GM23338 (cell line): ENCODE measurements around the gene DACH1.

Source experiments
- CTCF ChIP-seq, 2 experiments: fragments of 200-600 bp in 1 of 2; sonication (generic) in 1 of 2; conservative IDR thresholded peaks; 2 replicates each; pipeline versions ENCODE4 v1.5.1 to v1.6.1; 2016 to 2017; ENCODE audit warnings: antibody characterized with exemption in 2 of 2, low read depth in 2 of 2, mild to moderate bottlenecking in 2 of 2, moderate library complexity in 1 of 2
- REST ChIP-seq: IDR thresholded peaks from one replicate; pipeline ENCODE4 v1.6.1; 2018; ENCODE audit warnings: antibody characterized with exemption; ENCODE audit not compliant: unreplicated experiment

- TF ChIP-seq CTCF (conservative IDR thresholded peaks at IDR 0.05; ENCODE audit: low read depth in 2 of 2), result no peak
- peak; percentile 30 for TF ChIP-seq REST
These were observed 2.3 kb upstream of the DACH1 start for GRCh38 chr13:71869274-71869673.
